HepG2 (cell line): ENCODE data around the gene ZNHIT1. TPM values are rescaled to one million over a fixed set of nuclear protein-coding genes. Genes with fewer than 3 reads are reported as not detected.

Experiments used
- ELF3 ChIP-seq: IDR thresholded peaks from 2 replicates; pipeline ENCODE4 v1.6.1; 2016; ENCODE audit warnings: missing genetic modification reagents, missing compliant biosample characterization
- FOSL2 ChIP-seq: sonication (generic); formaldehyde crosslinking; IDR thresholded peaks from 2 replicates; pipeline ENCODE4 v1.4.0; 2020; ENCODE audit warnings: missing genetic modification reagents
- FOXP4 ChIP-seq: sonication (generic); formaldehyde crosslinking; IDR thresholded peaks from 2 replicates; pipeline ENCODE4 v1.4.0; 2020; ENCODE audit warnings: missing genetic modification reagents
- HMGXB3 ChIP-seq: sonication (generic); formaldehyde crosslinking; IDR thresholded peaks from 2 replicates; pipeline ENCODE4 v1.4.0; 2020; ENCODE audit warnings: missing genetic modification reagents, borderline replicate concordance
- HOXA7 ChIP-seq: sonication (generic); formaldehyde crosslinking; IDR thresholded peaks from 2 replicates; pipeline ENCODE4 v1.8.1; 2022; ENCODE audit warnings: mild to moderate bottlenecking, missing genetic modification reagents, moderate library complexity
- MED1 ChIP-seq: sonication (generic); formaldehyde crosslinking; IDR thresholded peaks from 2 replicates; pipeline ENCODE4 v1.4.0; 2020; ENCODE audit warnings: missing genetic modification reagents
- NFIC ChIP-seq: IDR thresholded peaks from 2 replicates; pipeline ENCODE4 v1.6.1; 2012; ENCODE audit warnings: mild to moderate bottlenecking, low read length, inconsistent platforms
- PCBP1 ChIP-seq: fragments of 200-400 bp; formaldehyde crosslinking; IDR thresholded peaks from 2 replicates; pipeline ENCODE4 v1.6.1; 2017; ENCODE audit warnings: mild to moderate bottlenecking, low read depth, low read length, borderline replicate concordance
- STAT5B ChIP-seq: sonication (generic); formaldehyde crosslinking; IDR thresholded peaks from 2 replicates; pipeline ENCODE4 v1.4.0; 2020; ENCODE audit warnings: missing genetic modification reagents
- TCF7 ChIP-seq: sonication (generic); IDR thresholded peaks from 2 replicates; pipeline ENCODE4 v1.6.1; 2016; ENCODE audit warnings: antibody characterized with exemption, low read depth
- ZNF512B ChIP-seq: sonication (generic); formaldehyde crosslinking; IDR thresholded peaks from 2 replicates; pipeline ENCODE4 v1.5.1; 2020; ENCODE audit warnings: missing genetic modification reagents, mild to moderate bottlenecking, borderline replicate concordance
- ZNF574 ChIP-seq: sonication (generic); formaldehyde crosslinking; IDR thresholded peaks from 2 replicates; pipeline ENCODE4 v1.4.0; 2020; ENCODE audit warnings: missing genetic modification reagents
- polyA plus RNA-seq, 8 experiments: library from polyadenylated mRNA; depleted of rRNA in 3 of 8; stranded (reverse) in 7 of 8; unstranded in 1 of 8; fragments of >200 nt; fragmentation: Illumina TruSeq in 4 of 8; extraction: Trizol in 4 of 8; gene quantifications; 2 replicates each; pipeline versions ENCODE4 v1.2.1 to v1.2.3, GENCODE V29; 2011 to 2016; ENCODE audit warnings: low read depth in 4 of 8, missing spikeins in 1 of 8, mixed read lengths in 1 of 8; ENCODE audit not compliant: insufficient read depth in 1 of 8
- total RNA-seq, 5 experiments: library from RNA; depleted of rRNA; stranded (reverse); fragments of >200 nt; fragmentation: Illumina TruSeq; extraction: Trizol; gene quantifications; 2 replicates each; pipeline ENCODE4 v1.2.3, GENCODE V29; 2016; ENCODE audit warnings: low read depth in 1 of 5

ZNHIT1 gene
- total and polyA plus RNA-seq, 2 of the 13 experiments (the other 11 are each of a cell fraction or from before 2014, with no cell fraction given), result 32.5 to 64.5 TPM

- TF ChIP-seq FOXP4 (CRISPR knock-in tag) (no peak), PCBP1 (no peak), HMGXB3 (CRISPR knock-in tag) (no peak), ELF3 (CRISPR knock-in tag) (peak; percentile 24; the same call in 1 of the 2 replicates), MED1 (CRISPR knock-in tag) (no peak), FOSL2 (0 out of 2 replicates have a peak, but pooled peaks have one; percentile 13), ZNF512B (no peak), STAT5B (CRISPR knock-in tag) (no peak), ZNF574 (CRISPR knock-in tag) (no peak), HOXA7 (CRISPR knock-in tag) (no peak), TCF7 (no peak), NFIC (no peak)
These were observed 13.7 kb downstream of the ZNHIT1 start (continued) for GRCh38 chr7:101231644-101232043.
